Retinal pigment epithelial cell (primary cell): ENCODE measurements around the gene MAN1B1.
"Not testable (repeated sequence)": the region's sequence is repeated elsewhere in the genome, so short reads cannot be mapped to it uniquely, and the experiment has no call there.

ENCODE experiments used
- DNase-seq: peaks from one replicate; pipeline ENCODE4 v3.0.0-alpha.2; 2010; ENCODE audit warnings: low read depth
- H3K4me3 ChIP-seq: 2 replicates; pipeline ENCODE4 v1.5.1; 2011; ENCODE audit warnings: mild to moderate bottlenecking, low read length, control low read depth, moderate library complexity
- CTCF ChIP-seq: conservative IDR thresholded peaks from 2 replicates; pipeline ENCODE4 v1.5.1; 2011; ENCODE audit warnings: low read depth, low read length, control low read depth, inconsistent platforms

The MAN1B1 gene

GRCh38 chr9:137116027-137116507 lies 29.3 kb downstream of the MAN1B1 start:
- DNase-seq, result no peak
- no peak overlapping the region for H3K4me3 ChIP-seq

DNA sequence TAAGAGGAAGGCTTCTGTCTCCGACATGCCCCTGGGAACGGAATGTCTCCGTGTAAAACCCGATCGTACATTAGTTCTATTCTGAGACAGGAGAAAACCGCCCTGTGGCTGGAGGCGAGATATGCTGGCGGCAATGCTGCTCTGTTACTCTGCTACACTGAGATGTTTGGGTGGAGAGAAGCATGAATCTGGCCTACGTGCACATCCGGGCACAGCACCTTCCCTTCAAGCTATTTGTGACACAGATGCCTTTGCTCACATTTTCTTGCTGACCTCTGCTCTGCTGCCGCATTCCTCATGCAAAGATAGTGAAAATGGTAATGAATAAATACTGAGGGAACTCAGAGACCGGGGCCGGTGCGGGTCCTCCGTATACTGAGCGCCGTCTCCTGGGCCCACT lies 29.9 kb downstream of the MAN1B1 start:
- H3K4me3 ChIP-seq, result no peak overlapping the region
- no peak for TF ChIP-seq CTCF
- no peak for DNase-seq

More at GRCh38 chr9:137116027-137116507, 29.3 kb downstream of the MAN1B1 start:
- no peak for TF ChIP-seq CTCF

- H3K4me3 ChIP-seq, result no peak overlapping the region
- TF ChIP-seq CTCF, result no peak
- DNase-seq, result no peak
These were observed 30.5 kb downstream of the MAN1B1 start for GRCh38 chr9:137117269-137117731.

DNA sequence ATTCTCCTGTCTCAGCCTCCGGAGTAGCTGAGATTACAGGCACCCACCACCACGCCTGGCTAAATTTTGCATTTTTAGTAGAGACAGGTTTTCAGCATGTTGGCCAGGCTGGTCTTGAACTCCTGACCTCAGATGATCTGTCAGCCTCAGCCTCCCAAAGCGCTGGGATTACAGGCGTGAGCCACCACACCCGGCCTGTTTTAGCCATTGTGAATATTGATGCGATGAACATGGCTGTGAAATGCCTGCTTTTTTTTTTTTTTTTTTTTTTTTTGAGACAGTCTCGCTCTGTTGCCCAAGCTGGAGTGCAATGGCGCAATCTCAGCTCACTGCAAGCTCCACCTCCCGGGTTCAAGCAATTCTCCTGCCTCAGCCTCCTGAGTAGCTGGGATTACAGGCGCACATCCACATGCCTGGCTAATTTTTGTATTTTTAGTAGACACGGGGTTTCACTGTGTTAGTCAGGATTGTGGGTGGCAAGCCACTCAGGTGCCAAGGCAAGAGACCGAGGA lies 31.4 kb downstream of the MAN1B1 start:
- not testable (repeated sequence) for DNase-seq, H3K4me3 ChIP-seq

DNA sequence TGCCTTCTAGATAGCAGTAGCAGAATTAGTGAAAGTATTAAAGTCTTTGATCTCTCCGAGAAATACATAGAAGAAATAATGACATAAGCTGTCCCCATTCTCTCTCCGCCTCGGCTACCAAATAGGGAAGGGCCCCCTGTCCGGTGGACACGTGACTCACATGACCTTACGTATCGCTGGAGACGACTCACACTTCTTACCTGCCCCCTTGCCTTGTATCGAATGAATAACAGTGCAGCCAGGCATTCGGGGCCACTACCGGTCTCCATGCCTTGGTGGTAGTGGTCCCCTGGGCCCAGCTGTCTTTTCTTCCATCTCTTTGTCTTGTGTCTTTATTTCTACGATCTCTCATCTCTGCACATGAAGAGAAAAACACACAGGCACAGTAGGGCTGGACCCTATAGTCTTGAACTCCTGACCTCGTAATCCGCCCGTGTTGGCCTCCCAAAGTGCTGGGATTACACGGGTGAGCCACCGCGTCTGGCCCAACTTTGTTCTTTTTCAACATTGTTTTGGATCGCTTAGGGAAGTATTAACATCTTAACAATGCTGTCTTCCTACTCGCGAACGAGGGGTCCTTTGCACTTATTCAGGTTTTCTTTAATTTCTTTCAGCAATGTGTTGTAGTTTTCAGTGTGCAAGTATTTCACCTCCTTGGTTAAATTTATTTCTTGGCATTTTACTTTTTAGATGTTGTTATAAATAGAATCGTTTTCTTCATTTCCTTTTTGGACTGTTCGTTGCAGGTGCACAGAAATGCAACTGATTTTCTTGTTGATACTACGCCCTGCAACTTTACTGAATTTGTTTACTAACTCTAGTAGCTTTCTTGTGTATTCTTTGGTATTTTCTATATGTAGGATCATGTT lies 35.4 kb downstream of the MAN1B1 start:
- not testable (repeated sequence) for DNase-seq, H3K4me3 ChIP-seq

DNA sequence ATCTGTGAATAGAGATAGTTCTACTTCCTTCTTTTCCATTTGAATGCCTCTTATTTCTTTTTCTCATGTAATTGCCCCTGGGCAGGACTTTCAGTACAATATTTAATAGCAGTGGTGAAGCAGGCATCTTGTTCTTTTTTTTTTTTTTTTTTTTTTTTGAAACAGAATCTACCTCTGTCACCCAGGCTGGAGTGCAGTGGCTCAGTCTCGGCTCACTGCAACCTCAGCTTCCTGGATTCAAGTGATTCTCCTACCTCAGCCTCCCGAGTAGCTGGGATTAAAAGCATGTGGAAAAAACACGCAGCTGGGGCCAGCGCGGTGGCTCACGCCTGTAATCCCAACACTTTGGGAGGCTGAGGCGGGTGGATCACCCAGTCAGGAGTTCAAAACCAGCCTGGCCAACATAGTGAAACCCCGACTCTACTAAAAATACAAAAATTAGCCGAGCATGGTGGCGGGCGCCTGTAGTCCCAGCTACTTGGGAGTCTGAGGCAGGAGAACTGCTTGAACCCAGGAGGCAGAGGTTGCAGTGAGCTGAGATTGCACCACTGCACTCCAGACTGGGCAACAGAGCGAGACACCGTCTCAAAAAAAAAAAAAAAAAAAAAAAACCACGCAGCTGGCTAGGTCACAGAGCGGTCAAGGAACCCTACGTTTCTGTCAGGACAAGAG lies 36.1 kb downstream of the MAN1B1 start:
- DNase-seq, H3K4me3 ChIP-seq: not testable (repeated sequence)

GRCh38 chr9:137123468-137123837 lies 36.7 kb downstream of the MAN1B1 start:
- H3K4me3 ChIP-seq, result no peak overlapping the region
- DNase-seq, result no peak
- TF ChIP-seq CTCF, result no peak

- DNase-seq, H3K4me3 ChIP-seq: not testable (repeated sequence)
These were observed 37.2 kb downstream of the MAN1B1 start for GRCh38 chr9:137123952-137124462.

DNA sequence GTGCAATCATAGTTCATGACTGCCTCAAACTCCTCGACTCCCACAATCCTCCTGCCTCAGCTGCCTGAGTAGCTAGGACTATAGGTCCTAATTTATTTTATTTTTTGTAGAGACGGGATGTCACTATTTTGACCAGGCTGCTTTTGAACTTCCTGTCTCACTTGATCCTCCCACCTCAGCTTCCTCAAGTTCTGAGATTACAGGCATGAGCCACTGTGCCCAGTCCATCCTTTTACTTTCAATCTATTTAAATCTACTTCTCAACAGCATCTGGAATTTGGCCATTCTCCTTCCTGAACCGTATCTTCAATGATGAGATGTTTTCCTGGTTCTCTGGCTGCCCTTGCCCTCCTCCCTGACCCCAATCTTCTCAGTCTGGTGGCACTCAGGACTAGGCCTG lies 40.0 kb downstream of the MAN1B1 start:
- no peak for DNase-seq
- no peak overlapping the region for H3K4me3 ChIP-seq
- no peak for TF ChIP-seq CTCF
